GM21360 (cell line): ENCODE data around the gene LRP1B.

Experiments
- ATAC-seq: cut with Tn5 transposase; IDR thresholded peaks from one replicate; pipeline ENCODE4 v1.9.1; 2021; ENCODE audit warnings: mild to moderate bottlenecking, moderate library complexity; ENCODE audit not compliant: unreplicated experiment

The LRP1B gene

DNA sequence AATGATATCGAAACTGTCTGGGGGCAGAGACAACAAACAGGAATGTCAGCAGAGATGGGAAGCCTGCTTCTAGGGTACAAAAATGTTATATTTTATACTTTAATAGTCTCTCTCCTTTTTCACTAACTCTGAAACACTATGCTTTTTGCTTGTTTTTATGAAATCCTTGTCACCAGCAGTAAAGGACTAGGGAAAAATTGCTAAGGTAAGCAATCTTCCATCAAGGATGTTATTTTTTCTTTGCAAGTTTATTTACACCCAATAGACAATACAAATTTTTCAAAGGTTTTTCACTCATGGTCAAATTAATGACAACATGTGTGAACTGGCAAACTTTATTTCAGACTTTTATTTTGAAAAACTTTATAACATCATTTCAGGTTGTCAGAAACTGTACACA is 1884.8 kb downstream of the LRP1B start:
- no peak for ATAC-seq

DNA sequence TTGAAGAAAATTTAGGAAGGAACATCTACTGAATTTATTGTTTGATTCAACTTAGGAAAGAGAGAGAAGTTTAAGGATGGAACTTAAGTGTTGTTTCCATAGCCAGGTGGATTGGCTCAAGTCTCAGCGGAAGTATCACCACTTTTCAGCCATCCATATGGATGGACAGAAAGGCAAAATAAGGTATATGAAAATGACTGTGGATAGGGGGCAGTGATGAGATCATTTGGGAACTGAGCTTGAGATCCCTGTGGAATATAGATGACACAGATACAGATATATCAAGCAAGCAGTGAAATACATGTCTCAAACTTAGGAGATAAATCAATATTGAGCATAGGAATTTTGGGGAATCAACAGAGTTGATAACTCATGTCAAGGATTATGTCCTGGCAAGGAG is 1887.9 kb downstream of the LRP1B start:
- ATAC-seq: no peak

DNA sequence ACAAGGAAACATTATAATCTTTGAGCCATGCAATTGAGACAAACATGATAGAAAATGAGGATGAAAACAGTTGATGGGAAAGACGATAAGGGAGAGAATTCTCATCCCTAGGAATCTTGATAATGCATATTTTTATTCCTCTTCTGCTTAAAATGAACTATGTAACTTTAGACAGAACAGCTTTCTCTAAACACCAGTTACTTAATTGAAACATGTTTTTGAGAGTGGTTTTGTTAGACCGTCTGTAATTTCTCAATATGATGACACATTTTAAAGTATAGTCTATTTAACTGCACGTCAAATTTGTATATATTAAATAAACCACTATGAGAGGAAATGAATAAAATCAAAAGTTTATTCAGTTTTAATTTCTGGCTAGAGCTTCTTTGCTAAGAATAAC is 1896.7 kb downstream of the LRP1B start:
- ATAC-seq: no peak

DNA sequence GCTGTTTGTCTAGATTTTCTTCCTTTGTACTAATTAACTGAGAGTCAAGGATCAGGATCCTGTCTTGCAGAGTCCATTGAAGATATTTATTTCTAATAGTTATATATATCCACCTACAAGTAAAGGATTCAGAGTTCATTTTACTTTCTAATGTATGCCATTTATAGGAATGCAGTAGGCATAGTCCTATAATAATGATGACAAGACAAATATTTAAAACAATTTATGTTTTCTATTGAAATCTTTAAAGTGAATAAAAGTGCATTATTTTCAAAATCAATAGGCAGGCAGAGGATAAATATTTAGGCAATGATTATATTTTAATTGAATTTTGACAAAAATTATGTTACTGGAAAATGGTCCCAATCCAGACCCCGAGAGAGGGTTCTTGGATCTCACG is 1919.9 kb downstream of the LRP1B start:
- no peak for ATAC-seq

DNA sequence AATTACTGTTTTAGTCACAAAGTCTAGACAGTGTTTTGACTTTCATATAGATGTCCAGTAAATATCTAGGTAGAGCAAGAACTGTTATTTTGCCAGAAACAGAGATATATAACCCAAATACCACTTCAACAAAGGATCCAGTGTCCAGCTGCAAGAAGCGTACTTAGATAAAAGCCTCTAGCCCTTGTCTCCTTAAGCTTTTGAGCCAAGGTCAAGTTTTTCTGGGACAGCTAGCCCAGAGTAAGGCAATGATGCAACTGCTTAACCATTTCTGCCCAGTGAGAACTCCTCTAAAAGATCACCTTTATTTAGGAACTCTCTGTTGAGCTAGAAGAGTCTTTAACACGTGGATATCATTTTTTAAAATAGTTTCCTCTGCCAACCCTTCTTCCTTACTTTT is 1925.7 kb downstream of the LRP1B start:
- no peak for ATAC-seq

DNA sequence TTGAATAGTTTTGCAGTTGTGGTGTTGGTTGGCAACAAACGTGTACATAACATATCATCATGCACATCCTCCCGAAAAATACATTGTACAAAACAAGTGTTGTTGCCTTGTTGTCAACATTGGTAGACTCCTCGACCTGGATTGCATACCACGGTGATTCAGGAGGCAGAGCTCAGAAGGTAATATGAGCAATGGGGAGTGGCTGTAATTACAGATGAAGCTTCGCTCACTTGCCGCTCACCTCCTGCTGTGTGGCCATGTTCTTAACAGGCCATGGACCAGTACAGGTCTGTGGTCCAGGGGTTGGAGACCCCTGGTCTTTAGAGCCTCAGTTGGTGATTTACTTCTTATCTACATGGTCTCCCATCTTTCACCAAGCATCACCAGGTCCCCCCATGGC is 1927.5 kb downstream of the LRP1B start:
- no peak for ATAC-seq

DNA sequence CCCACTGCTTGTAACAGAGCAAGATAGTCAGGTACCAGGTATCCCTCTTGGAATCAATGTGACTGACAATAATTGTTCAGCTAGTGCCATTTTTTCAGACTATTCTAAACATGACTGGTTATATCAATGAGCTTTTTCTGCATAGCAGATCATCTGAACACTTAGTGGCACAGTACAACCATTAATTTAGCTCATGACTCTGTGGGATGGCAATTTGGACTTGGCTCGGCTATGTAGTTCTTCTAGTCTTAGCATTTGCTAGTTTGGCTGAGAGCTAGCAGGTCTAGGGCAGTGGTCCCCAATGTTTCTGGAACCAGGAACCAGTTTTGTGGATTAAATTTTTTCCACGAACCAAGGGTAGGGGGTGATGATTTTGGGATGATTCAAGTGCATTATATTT is 1929.2 kb downstream of the LRP1B start:
- no peak for ATAC-seq

DNA sequence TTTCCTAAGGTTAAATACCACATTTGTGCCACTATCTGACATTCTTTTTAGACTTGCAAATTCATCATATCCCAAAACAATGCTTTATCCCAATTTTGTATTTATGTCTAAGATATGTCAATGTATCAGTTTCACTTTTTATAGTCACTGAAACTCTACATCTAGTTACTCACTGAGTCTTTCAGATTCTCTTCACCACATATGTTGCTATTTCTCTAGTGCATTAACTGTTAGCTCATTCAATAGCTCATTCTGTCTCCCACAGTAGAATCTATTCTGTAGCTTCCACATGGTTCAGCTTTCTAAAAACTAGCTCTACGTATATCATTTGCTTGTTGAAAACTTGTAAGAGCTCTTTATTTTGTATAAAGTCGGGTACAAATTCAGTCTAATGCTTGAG is 1930.1 kb downstream of the LRP1B start:
- ATAC-seq: no peak

DNA sequence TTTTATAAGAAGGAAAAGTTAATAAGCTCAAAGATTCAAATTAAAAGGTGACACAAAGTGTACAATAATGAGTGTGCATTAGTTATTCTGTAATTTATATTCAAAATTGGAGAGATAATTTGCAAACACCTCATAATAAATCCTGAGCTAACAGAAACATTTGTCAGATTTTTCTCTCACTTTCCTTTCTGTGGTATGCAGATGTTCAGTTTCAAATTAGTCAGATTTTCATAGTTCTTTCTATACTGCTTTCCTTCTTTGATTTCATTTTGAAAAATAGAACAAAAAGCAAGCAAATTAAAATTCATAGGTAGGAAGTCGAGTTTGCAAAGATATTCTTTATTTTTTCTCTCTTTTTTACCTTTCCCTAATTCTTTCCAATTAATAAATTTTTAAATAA is 1930.5 kb downstream of the LRP1B start:
- no peak for ATAC-seq

DNA sequence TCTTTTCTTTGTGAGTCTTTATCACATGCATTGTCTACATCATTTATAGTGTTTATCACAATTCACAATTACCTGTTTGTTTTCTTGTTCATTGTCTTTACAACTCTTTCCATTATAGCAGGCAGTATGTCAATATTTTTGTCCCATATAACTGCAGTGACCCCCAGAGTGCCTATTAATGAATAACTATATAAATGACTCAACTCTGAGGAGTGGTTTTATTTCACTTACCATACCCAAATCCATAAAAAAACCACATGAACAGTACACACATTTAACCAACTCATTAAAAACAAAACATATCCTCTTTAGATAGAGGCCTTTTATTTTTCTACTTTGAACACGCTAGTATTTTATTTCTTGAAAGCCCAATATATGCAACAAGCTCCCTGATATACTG is 1931.5 kb downstream of the LRP1B start:
- ATAC-seq: no peak

DNA sequence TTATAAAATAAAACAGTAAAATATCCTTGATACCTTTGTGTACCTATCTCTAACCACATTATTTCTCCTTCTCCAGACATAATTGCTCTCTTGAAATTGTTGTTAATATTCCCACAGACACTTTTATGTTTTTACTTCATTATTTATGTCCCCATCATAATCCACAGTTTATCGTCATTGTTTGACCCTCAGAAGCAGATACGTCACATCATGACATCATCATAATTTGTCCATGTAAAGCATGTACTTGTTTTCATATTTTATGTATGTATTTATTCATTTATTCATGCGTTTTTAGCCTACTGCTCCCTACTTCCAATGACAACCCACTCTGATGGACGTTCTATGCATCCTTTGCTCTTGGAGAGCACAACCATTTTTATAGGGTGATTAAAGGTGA is 1943.7 kb downstream of the LRP1B start:
- no peak for ATAC-seq

DNA sequence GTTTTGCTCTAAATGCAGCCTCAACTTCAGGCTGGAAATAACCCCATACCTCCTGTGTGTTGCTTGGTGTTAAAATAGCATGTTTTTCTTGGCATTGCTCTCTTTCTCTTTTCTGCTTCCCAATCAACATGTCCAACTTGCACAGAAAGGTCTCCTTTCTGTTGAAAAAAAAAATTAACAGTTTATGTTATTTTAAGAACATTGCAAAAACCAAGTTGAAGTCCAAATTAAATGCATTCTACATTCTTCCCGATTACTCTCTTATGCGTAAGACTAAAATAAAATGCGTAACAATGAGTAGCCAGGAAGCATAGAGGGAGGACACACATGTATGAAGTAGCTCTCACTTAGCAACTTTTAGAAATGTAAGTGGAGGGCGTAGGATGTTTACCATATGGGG is 1944.5 kb downstream of the LRP1B start:
- no peak for ATAC-seq

DNA sequence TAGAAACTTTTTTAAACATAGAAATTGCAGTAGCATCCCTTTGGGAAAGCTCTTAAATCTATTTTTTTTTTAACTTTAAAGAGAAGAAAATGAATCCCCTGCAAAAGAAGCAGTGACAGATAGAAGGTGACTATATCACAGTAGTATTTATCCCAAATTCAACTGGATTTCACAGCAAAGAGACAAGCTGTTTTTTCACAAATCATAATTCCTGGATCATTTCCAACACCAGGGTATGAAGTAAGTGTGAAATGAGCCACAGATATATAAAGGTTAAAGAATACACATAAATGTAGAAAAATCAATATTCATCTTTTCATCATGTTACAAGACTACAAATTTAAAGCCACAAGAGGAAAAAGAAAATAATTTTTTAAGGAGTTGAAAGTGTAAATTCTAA is 1945.7 kb downstream of the LRP1B start:
- no peak for ATAC-seq

DNA sequence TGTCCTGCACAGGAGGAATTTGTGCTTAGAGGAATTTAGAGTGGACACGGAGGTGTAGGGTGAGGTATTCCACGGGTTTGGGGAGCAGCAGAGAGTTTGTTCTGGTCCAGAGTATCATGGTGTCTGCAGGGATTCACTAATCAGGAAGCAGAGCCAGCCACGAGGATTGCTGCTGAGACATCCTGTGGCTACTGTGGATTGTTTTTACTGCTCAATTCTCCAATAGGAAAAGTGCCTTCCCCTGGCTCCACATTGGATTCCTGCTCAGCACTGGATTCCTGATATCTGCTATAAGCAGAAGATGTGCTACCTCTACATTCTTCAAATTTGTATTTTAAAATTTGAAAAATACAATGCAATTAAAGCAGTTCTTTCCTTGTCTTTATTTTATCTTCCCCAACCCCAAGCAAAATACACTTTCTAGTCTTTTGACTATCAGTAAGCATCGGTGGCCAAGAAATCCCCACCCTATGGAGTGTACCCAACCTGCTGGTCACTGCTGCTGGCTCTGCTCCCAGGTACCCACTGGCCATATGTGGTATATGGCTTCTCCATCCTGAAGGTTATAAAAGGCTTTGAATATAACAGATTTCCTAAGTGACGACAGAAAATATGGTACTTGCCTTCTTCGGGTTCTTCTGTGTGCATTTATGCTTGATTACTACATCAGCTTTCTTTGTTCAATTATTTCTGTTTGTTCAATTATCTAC is 1947.6 kb downstream of the LRP1B start:
- ATAC-seq: no peak
